Measurements from ENCODE around the gene CCDC32. TPM values are rescaled to one million over a fixed set of nuclear protein-coding genes. Genes with fewer than 3 reads are reported as not detected.

CCDC32 gene
- total and polyA plus RNA-seq, 2 of the 8 experiments (the other 6 are each of a cell fraction or from before 2014, with no cell fraction given), result 8.9 to 12.1 TPM

GRCh38 chr15:40510201-40510600 is 54.6 kb downstream of the CCDC32 start:
- CTCF ChIA-PET (ENCODE audit: partially characterized antibody), result interaction anchor here (3.1 to 4.1 kb wide), 2 partner anchors 10 to 40 kb away, joined by 9 to 13 read pairs; no protein-coding TSS in a partner anchor
- TF ChIP-seq HDAC6 (IDR thresholded peaks at IDR 0.05; ENCODE audit: low read depth, low read length), result no peak
- TF ChIP-seq JUND (IDR thresholded peaks at IDR 0.05; ENCODE audit: low read length), result no peak
- TF ChIP-seq KDM1A (IDR thresholded peaks at IDR 0.05; ENCODE audit: borderline replicate concordance, low read length), result no peak
- no peak for TF ChIP-seq KDM5A (IDR thresholded peaks at IDR 0.05; ENCODE audit: low read length)
- no peak for TF ChIP-seq SP4 (IDR thresholded peaks at IDR 0.05; ENCODE audit: low read length)
- TF ChIP-seq ZNF274 (IDR thresholded peaks at IDR 0.05; ENCODE audit: borderline replicate concordance, extremely low read depth, low read length), result no peak
- no peak for TF ChIP-seq JUN (IDR thresholded peaks at IDR 0.05; ENCODE audit: low read depth, low read length)
- no peak for TF ChIP-seq ATF3 (IDR thresholded peaks at IDR 0.05; ENCODE audit: insufficient read depth, low read depth, low read length)

More at GRCh38 chr15:40510201-40510600, 54.6 kb downstream of the CCDC32 start:
- WGBS, 2 experiments (ENCODE audit: extremely low coverage in 1 of 2, insufficient coverage in 1 of 2, insufficient read length in 1 of 2, insufficient replicate concordance in 2 of 2, low coverage in 1 of 2, low lambda C conversion rate in 2 of 2, missing lambda C conversion rate in 1 of 2), result 90% methylated on average over 2 of the region's 2 CpGs; no CpG with 5 or more reads in 1 of the 2 experiments
- FAIRE-seq, result no peak
- no peak overlapping the region for H4K5ac ChIP-seq (ENCODE audit: insufficient read length, low read depth, low read length)
- peaks cover 4 to 11% (median 10%) of the 10 kb centered on the region in 4 experiments; a peak in 6 of 7 replicates for H3K4me1 ChIP-seq (replicated peaks in 1 of 4; ENCODE audit: control insufficient read depth in 3 of 4, insufficient read depth in 4 of 4, low read length in 3 of 4)
- POLR2A ChIA-PET (ENCODE audit: partially characterized antibody), result interaction anchor here (1.4 kb wide), 1 partner anchor 67 kb away, joined by 3 read pairs; no protein-coding TSS in a partner anchor
- no peak overlapping the region for H3K4me3 ChIP-seq (ENCODE audit: extremely low read depth in 1 of 4, insufficient read depth in 2 of 4, low read depth in 3 of 4, low read length in 4 of 4)
- no peak overlapping the region for H2BK20ac ChIP-seq (ENCODE audit: low read length)
- no peak for DNase-seq (ENCODE audit: low read depth in 1 of 2, low spot score in 2 of 2)
- H3K36me3 ChIP-seq (ENCODE audit: control insufficient read depth in 2 of 4, insufficient read depth in 4 of 4, low read length in 3 of 4), result no peaks in the 10 kb centered on the region
- no peak overlapping the region for H3K4ac ChIP-seq (replicated peaks; ENCODE audit: insufficient read length, low read depth, low read length)
- H3K4me2 ChIP-seq (ENCODE audit: insufficient read depth in 1 of 2, low read depth in 2 of 2, low read length in 2 of 2), result no peak overlapping the region; a peak in 1 of 4 replicates
- no peak overlapping the region for H3K9ac ChIP-seq (replicated peaks in 1 of 4; ENCODE audit: extremely low read depth in 1 of 4, low read depth in 3 of 4, low read length in 3 of 4)
- no peak overlapping the region for H3K18ac ChIP-seq (ENCODE audit: extremely low read depth, low read length)
- H3K9me3 ChIP-seq (ENCODE audit: insufficient read depth in 2 of 2, low read depth in 1 of 2, low read length in 1 of 2), result no peaks in the 10 kb centered on the region
- no peaks in the 10 kb centered on the region for H3K79me2 ChIP-seq (ENCODE audit: control insufficient read depth in 1 of 2, insufficient read depth in 2 of 2, low read length in 2 of 2)
- no peak overlapping the region for H2BK12ac ChIP-seq (ENCODE audit: low read depth, low read length)
- no peak overlapping the region for H3K14ac ChIP-seq (ENCODE audit: insufficient read length)
- H3K27ac ChIP-seq (ENCODE audit: low read depth, low read length), result no peak overlapping the region
- no peak overlapping the region for H2AK5ac ChIP-seq (ENCODE audit: low read depth, low read length)
- no peak overlapping the region for H4K8ac ChIP-seq (ENCODE audit: extremely low read depth, insufficient read depth, low read length)
- no peaks in the 10 kb centered on the region for H3K79me1 ChIP-seq (ENCODE audit: low read depth, low read length)
- no peak overlapping the region for H3K23ac ChIP-seq (ENCODE audit: insufficient read length)
- H2BK5ac ChIP-seq (ENCODE audit: low read depth, low read length), result no peak overlapping the region
- H3K56ac ChIP-seq (replicated peaks; ENCODE audit: insufficient read length, low read depth, low read length), result no peak overlapping the region
- no peaks in the 10 kb centered on the region for H4K20me1 ChIP-seq (replicated peaks in 1 of 2; ENCODE audit: control insufficient read depth in 1 of 2, insufficient read depth in 2 of 2, low read length in 2 of 2)
- H2BK15ac ChIP-seq (ENCODE audit: low read length), result no peak overlapping the region
- H2BK120ac ChIP-seq (replicated peaks; ENCODE audit: low read depth, low read length), result no peak overlapping the region
- no peak overlapping the region for H4K91ac ChIP-seq (replicated peaks; ENCODE audit: insufficient read length, low read length)
- H2AFZ ChIP-seq (ENCODE audit: low read length), result no peak overlapping the region
- H3K27me3 ChIP-seq (replicated peaks in 1 of 4; ENCODE audit: control insufficient read depth in 3 of 4, extremely low read depth in 1 of 4, insufficient read depth in 3 of 4, low read length in 3 of 4), result peaks cover 0 to 32% (median 24%) of the 10 kb centered on the region in 4 experiments; a peak in 6 of 7 replicates
- H3K23me2 ChIP-seq (ENCODE audit: low read depth, low read length), result peaks cover 9% of the 10 kb centered on the region
